Amniotic stem cell (primary cell): ENCODE measurements around the gene SAYSD1.

Experiments used
- DNase-seq: peaks from one replicate; lab custom pipeline; 2025; lab: John Stamatoyannopoulos, UW

Gene SAYSD1

DNA sequence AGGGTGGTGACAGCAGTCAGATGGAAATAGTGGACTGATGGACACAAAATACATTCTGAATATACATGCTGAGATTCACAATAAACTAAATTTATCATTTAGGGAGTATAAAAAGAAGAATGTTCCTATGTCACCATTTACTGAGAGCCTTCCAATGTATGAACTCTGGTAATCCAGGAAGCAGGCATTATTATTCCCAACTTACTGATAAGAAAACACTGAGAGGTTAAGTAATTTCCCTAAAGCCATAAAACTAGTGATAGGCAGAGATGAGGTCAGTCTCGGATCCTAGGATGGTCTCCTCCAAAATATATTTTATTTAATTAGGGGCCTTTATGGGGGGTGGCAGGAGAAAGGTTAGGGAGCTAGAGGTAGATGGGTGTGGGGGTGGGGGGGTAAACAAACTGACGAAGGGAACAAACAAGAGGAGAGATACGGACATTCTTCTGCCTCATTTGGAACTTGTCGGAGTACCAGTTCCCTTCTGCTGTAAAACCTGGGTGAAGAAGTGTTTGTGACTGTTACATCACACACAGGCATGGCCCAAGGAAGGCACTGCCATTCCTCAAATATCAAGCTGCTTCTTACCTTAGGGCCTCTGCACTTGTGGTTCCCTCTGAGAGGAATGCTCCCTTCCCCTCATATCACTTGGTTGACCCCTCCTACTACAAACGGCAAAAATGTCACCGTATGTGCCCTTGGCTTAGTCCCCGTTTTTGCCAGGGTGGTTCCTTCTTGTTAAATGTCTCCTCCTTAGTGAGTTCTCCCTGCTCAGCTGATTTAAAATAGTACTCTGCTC is 6.7 kb downstream of the SAYSD1 start:
- DNase-seq: no peak

DNA sequence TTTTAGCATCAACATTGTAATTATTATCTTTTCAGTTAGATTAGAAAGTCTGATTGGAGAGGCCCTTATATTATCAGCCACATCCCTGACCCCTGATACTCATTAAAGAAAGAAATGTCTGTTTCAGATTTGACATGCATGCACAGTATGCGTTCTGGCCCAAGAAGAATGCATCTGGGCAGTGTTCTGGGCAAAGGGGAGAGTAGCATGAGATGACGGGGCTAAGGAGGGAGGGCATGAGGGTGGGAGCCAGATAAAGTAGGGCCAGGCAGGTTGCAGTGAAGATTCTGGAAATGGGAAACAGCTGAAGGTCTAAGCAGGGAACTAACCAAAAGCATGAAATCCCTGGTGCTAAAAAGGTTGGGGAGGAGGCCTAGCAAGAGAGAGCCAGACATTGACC is 7.3 kb downstream of the SAYSD1 start:
- DNase-seq: no peak

DNA sequence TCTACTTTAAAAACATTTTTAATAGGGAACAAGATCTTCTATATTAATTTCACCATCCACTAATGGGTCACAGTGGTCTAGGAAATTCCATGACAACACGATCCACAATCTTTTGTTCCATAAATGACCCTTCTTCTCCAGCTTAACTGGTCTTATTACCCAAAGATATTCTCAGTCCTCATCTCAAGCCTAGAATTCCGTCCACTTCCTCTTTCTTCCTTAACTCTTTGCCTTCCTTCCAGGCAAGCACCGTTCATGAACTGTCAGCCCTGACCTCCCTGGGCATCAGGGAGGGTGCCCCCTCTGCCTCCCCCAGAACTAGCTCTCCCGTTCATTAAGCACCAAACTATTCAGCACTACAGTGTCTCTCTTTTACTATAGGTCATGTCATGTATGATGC is 8.0 kb downstream of the SAYSD1 start:
- DNase-seq: no peak

DNA sequence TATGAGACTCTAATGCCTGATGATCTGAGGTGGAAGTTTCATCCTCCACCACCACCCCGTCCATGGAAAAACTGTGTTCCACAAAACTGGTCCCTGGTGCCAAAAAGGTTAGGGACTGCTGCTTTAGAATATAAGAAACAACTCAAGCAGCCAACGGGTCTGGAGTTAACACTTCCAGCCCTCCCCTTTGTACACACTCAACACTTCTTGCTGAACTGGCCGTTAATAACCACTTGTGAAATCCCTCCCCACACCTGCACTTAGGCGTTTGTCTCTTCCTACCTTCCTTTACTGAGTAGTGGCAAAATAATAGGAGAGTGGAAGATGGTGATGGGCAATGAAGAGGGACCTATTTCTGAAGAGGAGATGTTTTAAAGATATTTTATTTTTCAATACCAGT is 10.5 kb downstream of the SAYSD1 start:
- no peak for DNase-seq

DNA sequence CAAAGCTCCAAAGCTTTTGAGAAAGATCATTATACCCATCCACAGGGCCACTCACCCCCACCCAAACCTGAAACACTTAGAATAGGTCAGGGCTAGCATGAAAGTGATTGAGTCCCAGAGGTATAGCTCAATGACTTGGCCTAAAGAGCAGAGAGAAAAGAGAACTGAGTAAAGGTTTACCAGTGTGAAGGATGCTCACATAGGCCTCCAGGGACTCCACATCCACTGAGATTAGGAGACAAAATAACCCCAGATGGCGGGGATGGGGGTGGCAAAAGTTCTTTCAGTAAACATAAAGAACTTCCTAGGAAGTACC is 12.2 kb downstream of the SAYSD1 start:
- no peak for DNase-seq

DNA sequence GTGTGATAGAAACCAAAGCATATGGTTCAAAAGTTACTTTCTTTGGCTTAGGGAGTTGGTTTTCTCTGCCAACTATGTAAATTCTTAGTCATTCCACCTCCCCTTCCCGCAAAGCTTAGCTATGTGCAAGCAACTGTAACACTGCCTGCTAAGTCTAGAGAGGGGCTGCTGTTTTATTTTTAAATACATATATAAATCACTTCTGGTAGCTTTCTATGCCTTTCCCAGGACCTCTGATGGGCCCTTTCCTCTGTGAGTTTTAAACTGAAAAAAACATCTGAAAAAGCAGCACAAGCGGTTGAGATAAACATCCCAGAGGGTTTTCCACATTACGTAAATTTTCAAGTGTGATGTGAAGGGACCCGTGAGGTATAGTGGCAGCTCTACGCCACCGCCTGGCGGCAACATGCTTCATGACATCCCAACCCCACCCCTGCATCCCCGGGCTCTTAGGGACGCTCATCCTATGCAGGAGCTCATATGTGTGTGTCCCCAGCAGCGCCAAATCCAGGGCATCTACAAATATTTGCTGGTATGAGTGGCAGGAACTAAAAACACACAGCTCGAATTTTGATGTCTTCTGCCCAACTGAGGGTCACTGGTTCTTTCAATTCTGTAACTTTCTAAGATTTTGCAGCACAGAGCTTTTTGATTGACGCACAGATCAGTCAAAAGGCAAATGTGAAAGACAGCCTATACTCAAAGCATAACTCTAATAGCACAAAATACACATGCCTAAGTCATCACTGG is 12.7 kb downstream of the SAYSD1 start:
- DNase-seq: no peak

DNA sequence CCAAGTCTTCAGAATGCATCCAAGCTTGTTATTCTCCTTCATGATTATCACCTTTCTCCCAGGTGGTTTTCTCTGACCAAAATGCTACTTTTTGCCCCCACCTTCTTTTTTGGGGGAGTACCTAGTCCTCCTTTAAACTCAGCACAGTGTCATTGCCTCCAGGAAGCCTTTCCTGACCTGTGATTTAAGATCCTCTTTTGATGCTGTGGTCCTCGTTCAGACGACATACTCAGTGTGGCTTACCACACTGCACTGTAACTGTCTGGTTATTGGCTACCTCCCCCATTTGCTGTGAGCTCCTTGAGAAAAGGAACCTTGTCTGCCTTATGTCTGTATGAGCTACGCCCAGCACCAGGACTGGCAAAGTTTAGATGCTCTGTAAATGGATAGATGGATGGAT is 14.6 kb downstream of the SAYSD1 start:
- no peak for DNase-seq

DNA sequence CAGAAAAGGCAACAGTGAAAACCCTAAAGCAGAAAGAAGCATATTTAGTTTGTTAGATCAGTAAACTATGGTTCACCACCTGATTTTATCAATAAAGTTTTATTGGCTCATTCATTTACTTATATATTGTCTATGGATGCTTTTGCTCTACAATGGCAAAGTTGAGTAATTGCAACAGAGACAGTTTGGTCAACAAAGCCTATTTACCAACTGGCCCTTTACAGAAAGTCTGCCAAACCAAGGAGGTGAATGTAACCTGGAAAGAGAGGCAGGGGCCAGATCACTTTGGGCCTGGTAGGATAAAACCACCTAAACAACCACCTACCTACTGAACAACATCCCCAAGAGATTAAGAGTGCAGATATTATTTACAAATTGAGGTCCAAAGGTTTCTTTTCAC is 19.4 kb downstream of the SAYSD1 start:
- DNase-seq: no peak

DNA sequence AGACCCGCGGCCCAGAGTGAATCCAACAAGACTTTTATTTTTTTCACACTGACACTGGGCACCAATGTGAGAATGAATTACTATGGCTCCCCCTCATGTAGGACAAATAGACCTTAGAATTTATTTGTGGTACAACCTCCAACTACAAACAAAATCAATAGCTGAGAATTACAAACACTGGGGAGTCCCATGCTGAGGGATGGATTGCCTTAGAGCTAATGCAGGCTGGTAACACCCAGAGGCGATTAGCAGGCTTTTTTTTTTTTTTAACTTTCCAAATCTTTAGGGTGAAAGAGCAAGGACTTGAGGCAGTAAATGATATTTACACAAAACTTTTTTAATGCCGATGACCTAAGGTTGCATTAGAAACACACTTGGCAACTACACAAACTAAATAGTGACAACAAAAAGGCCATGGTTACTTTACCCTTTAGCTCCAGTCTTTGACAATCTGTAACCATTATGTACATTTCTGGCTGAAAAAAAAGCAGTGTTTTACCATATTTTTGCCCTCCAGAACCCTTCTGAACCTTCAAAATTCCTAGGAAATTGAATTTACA is 21.8 kb downstream of the SAYSD1 start:
- no peak for DNase-seq

DNA sequence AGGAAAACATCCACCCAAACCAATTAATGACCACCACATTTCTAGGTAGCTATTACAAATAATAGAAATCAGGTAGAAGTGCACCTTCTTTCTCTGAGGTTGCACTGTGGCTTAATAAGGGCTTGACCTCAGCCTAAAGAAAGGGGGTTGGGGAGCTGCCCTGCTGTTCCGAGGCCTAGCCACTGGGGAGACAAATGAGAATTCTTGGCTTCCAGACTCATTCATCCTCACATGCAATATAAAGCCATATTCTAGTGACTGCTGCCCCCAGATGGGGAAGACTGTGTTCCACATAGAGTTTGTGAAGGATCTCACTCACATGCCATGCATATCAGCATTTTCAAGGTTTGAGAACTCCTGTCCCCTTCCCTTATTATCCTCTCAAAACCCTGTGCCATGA is 22.9 kb downstream of the SAYSD1 start:
- no peak for DNase-seq

DNA sequence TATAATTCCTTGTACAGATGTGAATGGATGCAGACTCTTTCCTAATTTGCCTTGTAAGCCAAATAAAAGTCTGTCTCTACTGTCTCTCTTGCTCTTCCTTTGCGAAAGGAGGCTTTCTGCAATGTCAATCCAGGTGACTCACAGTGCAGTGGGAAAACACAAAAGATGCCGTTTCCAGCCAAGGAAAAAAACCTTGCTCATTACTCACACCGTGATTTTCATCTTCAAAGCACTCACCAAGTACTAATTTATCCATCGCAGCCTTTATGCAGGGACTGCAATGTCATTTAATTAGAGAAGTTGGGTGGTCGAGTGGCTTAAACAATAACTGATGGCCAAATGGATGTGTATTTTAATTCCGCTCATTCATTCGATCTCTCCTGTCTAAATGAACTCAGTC is 23.8 kb downstream of the SAYSD1 start:
- DNase-seq: no peak

DNA sequence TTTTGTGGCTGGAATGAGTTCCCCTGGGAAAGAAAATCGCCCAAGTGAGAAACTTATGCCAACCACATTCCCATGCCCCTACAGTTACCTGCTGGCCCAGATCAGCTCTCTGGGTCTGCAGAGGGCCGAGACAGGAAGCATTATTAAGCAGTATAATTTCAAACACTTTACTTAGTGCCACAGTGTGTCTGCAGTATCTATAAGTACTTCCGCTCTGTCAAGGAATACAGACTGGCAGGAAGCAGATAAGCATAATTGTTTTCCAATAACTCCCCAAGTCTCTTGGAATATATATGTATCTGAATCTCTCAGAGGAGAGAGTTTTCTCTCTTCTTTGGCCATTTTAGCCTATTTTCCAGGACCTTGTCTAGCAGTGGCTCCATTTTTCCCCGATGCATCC is 24.9 kb downstream of the SAYSD1 start:
- DNase-seq: no peak

DNA sequence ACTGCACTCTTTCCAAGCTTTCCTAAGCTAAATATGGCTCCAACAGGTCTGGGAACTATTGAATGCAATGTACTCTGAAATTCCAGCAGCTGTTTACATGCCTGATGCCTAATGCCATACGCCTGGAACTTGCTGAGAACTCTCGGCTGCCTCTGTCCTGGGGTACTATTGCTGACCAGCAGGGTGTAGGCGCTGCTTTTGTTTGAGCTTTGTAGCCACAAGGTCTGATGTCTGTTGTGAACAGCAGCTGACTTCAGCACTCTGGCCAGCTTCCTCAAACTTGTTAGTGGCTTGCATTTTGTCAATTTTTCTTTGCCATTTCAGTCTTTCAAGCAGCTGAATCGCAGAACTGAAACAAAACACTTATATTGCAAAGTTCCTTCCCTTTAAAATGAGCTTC is 26.7 kb downstream of the SAYSD1 start:
- DNase-seq: no peak

DNA sequence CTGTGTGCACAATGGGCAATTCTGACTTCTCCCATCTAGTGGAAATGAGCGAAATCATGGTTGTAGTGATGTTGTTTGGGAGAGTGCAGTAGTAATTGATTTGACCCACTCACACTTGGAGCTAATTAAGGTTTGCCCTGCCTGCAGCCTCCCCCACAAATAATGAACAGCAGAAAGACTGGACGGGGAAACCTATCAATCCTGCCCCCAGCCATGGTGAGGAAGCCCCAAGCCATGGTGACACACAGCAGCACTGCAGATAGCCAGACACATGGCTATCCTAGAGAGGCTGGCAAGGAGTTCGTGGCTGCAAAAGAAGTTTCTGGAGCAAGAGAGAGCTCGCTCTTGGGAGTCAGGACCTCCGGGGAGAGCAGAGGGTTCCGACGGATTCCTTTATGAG is 27.8 kb downstream of the SAYSD1 start:
- DNase-seq: no peak

DNA sequence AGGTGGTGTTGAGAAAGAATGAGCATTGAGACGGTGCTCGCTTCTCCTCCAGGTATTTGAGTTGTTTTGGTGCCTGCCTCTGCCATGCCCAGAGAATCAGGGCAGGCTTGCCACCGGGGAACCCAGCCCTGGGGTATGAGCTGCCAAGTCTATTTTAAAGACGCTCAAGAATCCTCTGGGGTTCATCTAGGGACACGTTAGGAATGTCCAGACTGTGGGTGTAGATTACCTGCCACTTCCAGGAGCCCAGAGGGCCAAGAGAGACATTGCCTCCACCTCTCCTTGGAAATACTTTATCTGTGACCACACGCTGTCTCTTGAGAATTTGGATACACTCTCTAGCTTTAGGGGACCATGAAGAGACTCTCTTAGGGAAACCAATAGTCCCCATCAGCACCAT is 28.3 kb downstream of the SAYSD1 start:
- DNase-seq: no peak

DNA sequence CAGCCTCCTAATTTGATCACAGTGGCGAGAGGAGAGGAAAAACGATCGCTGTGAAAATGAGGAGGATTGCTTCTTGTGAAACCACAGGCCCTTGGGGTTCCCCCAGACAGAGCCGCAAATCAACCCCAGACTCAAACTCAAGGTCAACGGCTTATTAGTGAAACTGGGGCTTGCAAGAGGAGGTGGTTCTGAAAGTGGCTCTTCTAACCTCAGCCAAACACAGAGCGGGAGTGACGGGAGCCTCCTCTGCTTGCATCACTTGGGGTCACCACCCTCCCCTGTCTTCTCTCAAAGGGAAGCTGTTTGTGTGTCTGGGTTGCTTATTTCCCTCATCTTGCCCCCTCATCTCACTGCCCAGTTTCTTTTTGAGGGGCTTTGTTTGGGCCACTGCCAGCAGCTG is 28.7 kb downstream of the SAYSD1 start:
- no peak for DNase-seq

DNA sequence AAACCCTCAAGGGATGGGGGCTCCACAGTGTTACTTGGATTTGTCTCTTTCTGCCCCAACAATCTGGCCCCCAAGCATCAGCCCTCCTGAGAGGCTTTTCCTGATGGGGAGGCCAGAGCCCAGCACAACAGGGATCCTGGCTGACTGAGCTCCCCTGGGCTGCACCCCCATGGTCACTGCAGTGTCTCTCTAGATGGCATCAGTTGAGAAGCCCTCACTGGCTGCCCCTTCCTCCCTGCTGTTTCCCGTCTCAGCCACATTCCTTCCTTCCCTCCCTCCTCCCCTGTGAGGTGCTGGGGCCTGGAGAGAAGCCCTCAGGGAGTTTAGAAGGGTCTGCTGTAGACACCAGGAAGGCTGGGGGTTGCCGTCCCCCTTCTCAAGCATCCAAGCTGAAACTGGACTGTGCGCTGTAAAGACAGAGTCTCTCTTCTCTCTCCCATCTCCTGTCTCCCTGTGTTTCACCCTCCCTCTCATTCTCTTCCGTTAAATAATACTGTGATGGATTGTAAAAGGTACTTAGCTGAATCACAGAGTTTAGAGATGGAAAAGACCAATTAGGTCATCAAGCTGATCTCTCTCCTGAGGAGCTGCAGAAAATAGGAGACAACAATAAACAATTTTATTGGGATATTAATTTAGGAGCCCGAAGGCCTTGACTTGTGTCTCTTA is 29.7 kb downstream of the SAYSD1 start:
- DNase-seq: no peak

DNA sequence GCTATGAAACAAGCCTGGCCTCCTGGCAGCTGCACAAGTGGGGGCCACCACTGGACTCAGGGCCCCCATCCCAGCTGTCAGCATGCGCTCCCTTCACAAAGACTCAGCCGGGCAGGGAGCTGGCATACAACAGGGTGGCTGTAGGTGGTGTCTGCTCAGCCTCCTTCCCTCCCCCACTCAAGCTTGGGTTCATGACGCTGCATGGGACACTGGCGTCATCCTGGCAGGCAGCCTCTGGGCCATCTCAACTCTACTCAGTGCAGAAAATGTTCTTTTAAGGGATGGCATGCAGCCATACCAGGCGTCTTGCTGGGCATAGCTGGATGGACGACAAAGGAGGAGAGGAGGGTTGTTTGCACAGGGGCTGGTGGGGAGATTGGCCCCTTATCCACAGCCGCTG is 30.5 kb downstream of the SAYSD1 start:
- no peak for DNase-seq

DNA sequence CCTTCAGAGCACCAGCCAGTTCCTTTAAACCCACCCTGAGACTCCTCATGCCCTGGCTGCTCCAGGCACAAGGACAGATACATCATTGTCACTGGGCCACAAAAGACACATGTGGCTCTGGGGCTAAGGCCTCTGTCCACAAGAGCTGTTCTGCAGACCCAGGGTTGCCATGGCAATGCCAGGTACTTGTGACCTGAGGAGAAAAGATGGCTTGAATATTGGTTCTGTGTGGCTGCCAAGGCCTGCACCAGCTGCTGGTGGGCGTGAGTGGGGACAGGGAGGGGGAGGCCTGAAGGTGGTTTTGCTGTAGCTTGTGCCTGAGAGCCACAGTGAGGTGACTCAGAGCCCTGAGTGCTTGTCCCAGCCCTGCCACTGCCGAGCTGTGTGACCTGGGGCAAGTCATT is 31.8 kb downstream of the SAYSD1 start:
- DNase-seq: no peak

DNA sequence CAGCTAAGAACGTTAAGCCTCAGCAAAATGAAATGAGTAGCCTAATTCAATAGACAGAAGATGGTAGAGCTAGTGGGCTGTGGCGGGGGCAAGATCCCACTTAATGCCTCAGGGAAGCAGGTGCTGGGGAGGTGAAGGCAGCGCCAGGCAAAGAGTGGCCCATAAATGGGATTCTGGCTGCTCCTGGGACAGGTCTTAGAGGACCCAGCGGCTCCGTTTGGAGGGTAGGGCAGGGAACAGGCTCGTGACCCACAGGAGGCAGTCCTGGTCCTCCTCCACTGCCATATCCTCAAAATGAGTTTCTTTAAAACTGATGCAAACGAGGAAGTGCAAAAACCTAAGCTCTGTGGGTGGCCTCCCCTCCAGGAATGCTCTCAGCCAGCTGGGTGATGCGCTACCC is 32.7 kb downstream of the SAYSD1 start:
- no peak for DNase-seq

DNA sequence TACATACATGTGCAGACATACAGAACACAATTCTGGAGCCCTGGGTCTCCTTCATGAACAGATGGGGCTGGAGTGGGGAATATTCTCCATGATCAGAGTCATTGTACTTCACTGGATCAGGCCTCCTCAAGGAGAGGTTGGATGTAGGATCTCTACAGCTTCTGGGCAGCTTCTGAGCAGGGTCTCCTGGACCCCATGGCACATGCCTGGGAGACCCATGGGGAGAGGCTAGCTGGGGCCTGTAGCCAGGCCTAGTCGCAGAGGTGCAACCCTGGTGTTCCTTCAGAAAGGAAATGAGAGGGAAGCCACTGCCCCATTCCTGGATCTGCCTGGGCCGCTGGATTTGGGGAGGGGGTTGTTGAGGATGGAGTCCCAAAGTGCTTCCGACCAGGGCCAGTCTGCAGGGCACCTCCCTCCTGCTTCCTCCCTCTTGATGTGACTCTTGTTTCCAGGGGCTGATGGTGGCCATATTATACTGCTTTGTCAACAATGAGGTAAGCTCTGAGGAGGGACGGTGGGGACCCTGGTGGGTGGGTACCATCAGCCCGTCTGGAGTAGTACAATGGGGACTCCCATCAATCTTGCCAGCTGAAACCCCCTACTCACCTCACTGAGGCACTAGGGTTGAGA is 34.6 kb downstream of the SAYSD1 start:
- DNase-seq: no peak
